ENCODE results near the gene CDRT4. TPM values are rescaled to one million over a fixed set of nuclear protein-coding genes. Genes with fewer than 3 reads are reported as not detected.

The CDRT4 gene
- total RNA-seq, 3 donors from 2014 or later (not counting 1 experiment from before 2014, with no cell fraction given) = 5.5 to 14.0 (median 11.8) TPM

- Histone ChIP-seq H3K27ac (ENCODE audit: low read length) (no peak overlapping the region), H3K4me1 (ENCODE audit: control insufficient read depth, insufficient read depth, low read length) (no peaks in the 10 kb centered on the region), H3K4me3 (ENCODE audit: low read length) (no peak overlapping the region), H3K9me3 (ENCODE audit: control insufficient read depth, insufficient read depth, low read length) (no peaks in the 10 kb centered on the region), H3K27me3 (ENCODE audit: control insufficient read depth, insufficient read depth, low read length) (no peaks in the 10 kb centered on the region), H3K36me3 (ENCODE audit: control insufficient read depth, insufficient read depth, low read length) (peaks cover 11% of the 10 kb centered on the region)
- Mint-ChIP-seq H3K4me1 (peaks cover 0 to 14% of the 10 kb centered on the region in 2 donors), H3K27me3 (ENCODE audit: low read depth in 2 of 2) (no peaks in the 10 kb centered on the region), H3K36me3 (no peaks in the 10 kb centered on the region), H3K4me3 (no peak overlapping the region), H3K9me3 (no peaks in the 10 kb centered on the region), H3K27ac (no peak overlapping the region)
- no peak for DNase-seq
- no peak for ATAC-seq
- intact Hi-C loops (cut with micrococcal nuclease) = no loop called here
- TF ChIP-seq CTCF (IDR thresholded peaks at IDR 0.05) = no peak
- WGBS (ENCODE audit: insufficient coverage) = 98% methylated on average over 4 of the region's 6 CpGs
Observed at GRCh38 chr17:15513058-15513791, 45.8 kb upstream of the CDRT4 start.

GRCh38 chr17:15512071-15512709 is 44.8 kb upstream of the CDRT4 start:
- Mint-ChIP-seq H3K36me3 (no peaks in the 10 kb centered on the region), H3K4me3 (no peak overlapping the region), H3K27me3 (ENCODE audit: low read depth in 2 of 2) (no peaks in the 10 kb centered on the region), H3K9me3 (no peaks in the 10 kb centered on the region), H3K27ac (no peak overlapping the region), H3K4me1 (peaks cover 0 to 14% of the 10 kb centered on the region in 2 donors)
- no peaks in the 10 kb centered on the region for H3K9me3 ChIP-seq (ENCODE audit: control insufficient read depth, insufficient read depth, low read length)
- H3K27ac ChIP-seq (ENCODE audit: low read length) = no peak overlapping the region
- no peaks in the 10 kb centered on the region for H3K27me3 ChIP-seq (ENCODE audit: control insufficient read depth, insufficient read depth, low read length)
- TF ChIP-seq CTCF (IDR thresholded peaks at IDR 0.05) = no peak
- H3K36me3 ChIP-seq (ENCODE audit: control insufficient read depth, insufficient read depth, low read length) = peaks cover 11% of the 10 kb centered on the region
- no peak overlapping the region for H3K4me3 ChIP-seq (ENCODE audit: low read length)
- WGBS (ENCODE audit: insufficient coverage) = 94% methylated on average over 2 of the region's 4 CpGs
- no peak for DNase-seq
- ATAC-seq = no peak
- intact Hi-C loops (cut with micrococcal nuclease) = no loop called here
- H3K4me1 ChIP-seq (ENCODE audit: control insufficient read depth, insufficient read depth, low read length) = no peaks in the 10 kb centered on the region

- intact Hi-C loops (cut with micrococcal nuclease) = no loop called here
- Histone ChIP-seq H3K27me3 (ENCODE audit: control insufficient read depth, insufficient read depth, low read length) (no peaks in the 10 kb centered on the region), H3K27ac (ENCODE audit: low read length) (no peak overlapping the region), H3K4me3 (ENCODE audit: low read length) (no peak overlapping the region), H3K36me3 (ENCODE audit: control insufficient read depth, insufficient read depth, low read length) (peaks cover 5% of the 10 kb centered on the region), H3K4me1 (ENCODE audit: control insufficient read depth, insufficient read depth, low read length) (no peaks in the 10 kb centered on the region), H3K9me3 (ENCODE audit: control insufficient read depth, insufficient read depth, low read length) (no peaks in the 10 kb centered on the region)
- Mint-ChIP-seq H3K36me3 (no peaks in the 10 kb centered on the region), H3K27me3 (ENCODE audit: low read depth in 2 of 2) (no peaks in the 10 kb centered on the region), H3K27ac (no peak overlapping the region), H3K9me3 (no peaks in the 10 kb centered on the region), H3K4me1 (peaks cover 0 to 14% of the 10 kb centered on the region in 2 donors), H3K4me3 (no peak overlapping the region)
- DNase-seq = no peak
- WGBS (ENCODE audit: insufficient coverage) = 100% methylated on average over 1 of the region's 2 CpGs
- no peak for ATAC-seq
- no peak for TF ChIP-seq CTCF (IDR thresholded peaks at IDR 0.05)
Observed at GRCh38 chr17:15511142-15511541, 43.7 kb upstream of the CDRT4 start.
